OCI-LY7 (cell line): Measurements from ENCODE around the gene DOCK1.

Source experiments
- CTCF ChIP-seq: fragments of 200-600 bp; sonication (generic); conservative IDR thresholded peaks from 2 replicates; pipeline ENCODE4 v1.5.1; 2014; ENCODE audit warnings: mild to moderate bottlenecking, antibody characterized with exemption, low read length, moderate library complexity, mixed read lengths
- EZH2phosphoT487 ChIP-seq: fragments of 200-600 bp; sonication (generic); IDR thresholded peaks from 2 replicates; pipeline ENCODE4 v1.6.1; 2018; ENCODE audit warnings: low read depth, borderline replicate concordance, mild to moderate bottlenecking, mixed run types, antibody characterized with exemption, low read length, moderate library complexity, mixed read lengths

GRCh38 chr10:127179612-127180250 is 274.5 kb downstream of the DOCK1 start:
- TF ChIP-seq CTCF (no peak), EZH2phosphoT487 (no peak)
